ENCODE measurements around the gene R3HDM2.

R3HDM2 gene

DNA sequence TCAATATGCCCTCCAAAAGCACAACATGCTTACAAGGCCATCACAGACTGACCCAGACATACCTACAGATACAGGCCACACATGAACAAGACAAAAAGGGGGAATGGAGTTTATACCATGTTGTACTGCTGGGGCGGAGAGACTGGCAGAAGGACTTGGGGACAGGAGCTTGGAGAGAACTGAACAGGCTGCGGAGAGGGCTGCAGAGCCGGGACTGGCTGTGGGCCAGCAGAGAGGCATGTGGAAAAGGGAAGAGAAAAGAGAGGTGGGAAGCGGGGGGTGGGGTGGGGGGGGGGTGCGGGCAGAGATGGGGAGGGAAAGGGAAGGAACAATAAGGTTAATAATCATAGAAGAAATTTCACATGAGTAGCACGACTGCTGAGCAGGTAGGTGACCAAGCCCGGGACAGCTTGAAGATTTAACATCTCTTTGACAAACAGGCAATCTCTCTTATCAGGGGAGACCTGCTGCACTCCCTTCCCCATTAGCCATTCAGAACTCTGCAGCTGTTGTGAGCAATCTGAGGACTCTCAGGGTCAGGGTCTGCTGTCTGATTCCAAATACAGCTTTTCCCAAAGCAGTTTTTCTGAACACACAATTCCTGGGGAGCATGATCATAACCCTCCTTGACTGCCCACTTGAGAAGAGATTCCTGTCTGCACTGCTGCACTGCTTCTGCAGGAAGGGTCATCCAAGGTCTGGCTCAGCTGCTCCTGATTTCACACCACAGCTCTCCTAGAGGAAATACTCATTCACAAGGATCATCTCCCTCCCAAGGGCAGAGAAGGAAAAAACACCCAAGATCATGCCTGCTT lies 158.3 kb downstream of the R3HDM2 start:
- Mint-ChIP-seq H3K4me3 (no peak overlapping the region), H3K36me3 (ENCODE audit: low read depth) (peaks cover 99% of the 10 kb centered on the region), H3K27ac (peak overlapping the region; percentile 10), H3K4me1 (ENCODE audit: low read depth) (peaks cover 28% of the 10 kb centered on the region), H3K9me3 (no peaks in the 10 kb centered on the region), H3K27me3 (no peaks in the 10 kb centered on the region)
- intact Hi-C loops (cut with micrococcal nuclease): no loop called here

DNA sequence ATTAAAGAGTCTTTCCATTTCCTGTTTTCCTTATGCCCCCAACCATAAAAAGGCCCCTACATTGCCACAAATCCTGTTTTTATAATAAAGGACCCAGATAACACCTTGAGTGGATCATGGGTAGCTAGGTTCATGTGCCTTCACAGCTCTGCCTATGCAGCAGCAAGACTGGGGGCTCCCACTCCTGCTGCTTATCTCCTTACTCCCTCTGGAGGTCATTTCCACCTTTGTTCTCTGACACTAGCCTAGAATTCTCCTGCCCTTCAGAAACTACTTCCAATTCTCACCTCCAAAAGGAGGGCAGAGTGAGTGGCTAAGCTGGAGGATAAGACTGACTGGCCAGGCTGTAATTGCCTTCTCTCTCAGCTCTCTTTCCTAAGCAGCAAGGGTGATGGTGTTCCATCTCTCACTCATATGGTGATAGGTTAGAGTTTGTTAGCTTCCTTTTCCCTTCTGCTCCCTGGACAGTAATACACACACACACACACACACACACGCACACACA lies 159.8 kb downstream of the R3HDM2 start:
- Mint-ChIP-seq H3K27ac (no peak overlapping the region), H3K4me3 (no peak overlapping the region), H3K9me3 (no peaks in the 10 kb centered on the region), H3K36me3 (ENCODE audit: low read depth) (peaks cover 99% of the 10 kb centered on the region), H3K4me1 (ENCODE audit: low read depth) (peaks cover 28% of the 10 kb centered on the region), H3K27me3 (no peaks in the 10 kb centered on the region)
- intact Hi-C loops (cut with micrococcal nuclease): no loop called here

DNA sequence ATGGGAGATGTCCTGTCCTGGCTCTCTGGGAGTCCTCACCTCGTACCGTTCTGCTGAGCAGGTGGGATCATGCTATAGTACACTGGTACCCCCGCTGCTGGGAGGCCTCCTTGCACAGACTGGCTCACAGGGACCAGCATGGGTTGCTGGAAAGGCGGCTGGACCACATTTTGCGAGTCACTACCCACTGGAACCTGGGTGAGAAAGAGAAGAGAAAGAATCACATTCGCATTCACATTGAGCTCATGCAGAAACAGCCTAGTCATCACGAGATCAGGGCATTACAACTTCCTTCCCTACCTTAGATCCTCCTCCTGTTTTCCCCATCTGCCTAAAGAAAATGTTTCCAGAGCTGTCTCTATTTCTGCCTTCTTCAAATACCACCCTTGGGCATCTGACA lies 162.6 kb downstream of the R3HDM2 start:
- intact Hi-C loops (cut with micrococcal nuclease): no loop called here
- Mint-ChIP-seq H3K4me1 (ENCODE audit: low read depth) (peaks cover 28% of the 10 kb centered on the region), H3K27me3 (no peaks in the 10 kb centered on the region), H3K4me3 (no peak overlapping the region), H3K9me3 (no peaks in the 10 kb centered on the region), H3K36me3 (ENCODE audit: low read depth) (peaks cover 95% of the 10 kb centered on the region), H3K27ac (peak overlapping the region; percentile 53)

DNA sequence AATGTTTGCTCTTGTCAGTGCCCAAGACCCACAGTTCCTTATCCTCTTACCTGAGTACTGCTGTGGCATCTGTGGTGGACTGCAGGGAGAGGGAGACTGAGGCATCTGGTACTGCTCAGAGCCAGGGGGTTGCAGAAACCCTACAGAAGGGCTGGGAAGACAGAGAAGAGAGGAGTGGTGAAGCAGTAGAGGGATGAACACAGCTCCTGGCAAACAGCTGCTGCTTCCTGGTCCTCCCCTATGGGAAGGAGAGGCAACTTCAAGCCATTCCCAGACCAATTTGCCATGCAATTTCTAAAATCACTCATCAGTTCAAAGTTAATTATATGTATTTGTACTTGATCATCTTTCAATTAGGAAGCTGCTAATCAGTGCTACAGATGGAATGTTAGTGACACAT lies 164.2 kb downstream of the R3HDM2 start:
- H3K36me3 Mint-ChIP-seq (ENCODE audit: low read depth): peaks cover 96% of the 10 kb centered on the region
- intact Hi-C loops (cut with micrococcal nuclease): no loop called here

DNA sequence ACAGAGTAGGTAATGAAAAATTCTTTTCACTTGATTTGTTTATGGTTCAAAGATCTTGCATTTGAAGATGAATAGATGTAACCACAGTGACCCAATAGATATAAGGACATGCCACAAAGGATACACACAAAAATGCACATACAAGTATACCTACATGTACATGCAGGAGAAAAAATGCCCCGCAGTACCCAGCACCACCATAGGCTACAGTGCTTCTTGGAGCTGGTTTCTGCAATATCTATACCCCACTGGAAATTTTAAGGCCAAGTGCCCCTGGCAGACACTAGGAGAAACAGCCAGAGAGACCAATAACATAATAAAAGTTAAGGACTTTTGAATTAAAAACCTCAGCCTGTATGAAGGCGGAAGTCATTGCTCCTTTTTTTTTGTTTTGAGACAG lies 167.7 kb downstream of the R3HDM2 start:
- no peak overlapping the region for H3K4me3 Mint-ChIP-seq
- intact Hi-C loops (cut with micrococcal nuclease): loop anchor here (5.0 kb wide), 1 partner anchor 189 kb away; no protein-coding TSS in a partner anchor
- no peaks in the 10 kb centered on the region for H3K9me3 Mint-ChIP-seq
- H3K4me1 Mint-ChIP-seq (ENCODE audit: low read depth): peaks cover 2% of the 10 kb centered on the region
- no peaks in the 10 kb centered on the region for H3K27me3 Mint-ChIP-seq
- H3K27ac Mint-ChIP-seq: no peak overlapping the region
- H3K36me3 Mint-ChIP-seq (ENCODE audit: low read depth): peaks cover 96% of the 10 kb centered on the region

More for the DNA sequence above, 164.2 kb downstream of the R3HDM2 start:
- Mint-ChIP-seq H3K9me3 (no peaks in the 10 kb centered on the region), H3K4me1 (ENCODE audit: low read depth) (peaks cover 19% of the 10 kb centered on the region), H3K27ac (no peak overlapping the region), H3K27me3 (no peaks in the 10 kb centered on the region), H3K4me3 (no peak overlapping the region)

DNA sequence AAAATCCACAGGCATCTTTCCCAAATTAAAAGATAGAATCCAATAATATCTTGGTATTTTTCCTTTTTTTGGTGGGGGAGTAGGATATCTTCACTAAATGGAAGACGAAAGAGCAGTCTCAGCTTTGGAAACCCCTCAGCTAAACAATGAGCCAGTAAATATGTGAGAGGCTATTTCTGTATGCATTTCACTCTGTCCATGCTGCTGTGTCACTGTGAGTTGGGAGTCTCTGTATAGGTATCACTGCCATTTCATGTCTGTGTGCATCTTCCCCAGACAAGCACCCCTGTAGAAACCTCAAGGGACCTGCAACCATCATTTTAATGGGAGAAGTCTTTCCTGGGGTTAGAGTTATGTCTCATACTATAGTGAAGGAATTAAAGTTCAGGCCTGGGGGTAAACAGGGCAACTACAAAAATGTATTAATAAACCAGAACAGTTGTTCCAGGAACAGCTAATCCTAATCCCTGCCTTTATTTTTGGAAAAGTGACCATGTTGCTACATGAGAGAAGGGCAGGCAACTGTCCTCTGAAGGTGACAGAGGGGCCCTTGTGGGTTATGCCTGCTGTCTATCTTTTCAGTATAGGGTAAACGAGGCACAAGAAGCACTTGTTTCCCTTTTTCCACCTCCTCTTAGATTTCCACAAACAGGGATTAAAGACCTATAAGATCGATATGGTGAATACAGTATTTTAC lies 168.6 kb downstream of the R3HDM2 start:
- Mint-ChIP-seq H3K9me3 (no peaks in the 10 kb centered on the region), H3K4me1 (ENCODE audit: low read depth) (no peaks in the 10 kb centered on the region), H3K4me3 (no peak overlapping the region), H3K27me3 (no peaks in the 10 kb centered on the region), H3K27ac (no peak overlapping the region), H3K36me3 (ENCODE audit: low read depth) (peaks cover 96% of the 10 kb centered on the region)
- intact Hi-C loops (cut with micrococcal nuclease): loop anchor here (5.0 kb wide), 1 partner anchor 190 kb away; no protein-coding TSS in a partner anchor

DNA sequence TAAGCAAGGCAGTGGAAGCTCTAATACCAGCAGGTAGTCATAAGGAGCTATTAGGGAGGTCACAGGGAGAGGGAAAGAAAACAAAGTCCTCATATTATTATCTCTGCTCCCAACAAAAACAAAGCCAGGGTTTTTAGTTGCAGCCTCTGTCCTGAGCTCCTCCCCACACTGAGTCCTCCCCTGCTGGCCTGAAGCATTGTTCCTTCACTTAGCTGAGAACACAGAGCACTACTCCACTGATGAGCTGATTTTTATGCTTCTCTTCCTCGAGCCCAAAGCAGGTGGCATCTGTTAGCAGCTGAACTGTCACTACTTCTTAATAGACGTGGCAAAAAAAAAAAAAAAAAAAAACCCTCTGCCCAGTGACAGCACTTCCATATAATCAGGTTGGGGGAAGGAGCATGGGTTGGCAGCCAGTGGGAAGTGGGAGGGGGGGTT lies 169.4 kb downstream of the R3HDM2 start:
- Mint-ChIP-seq H3K27me3 (no peaks in the 10 kb centered on the region), H3K4me3 (no peak overlapping the region), H3K27ac (no peak overlapping the region), H3K36me3 (ENCODE audit: low read depth) (peaks cover 96% of the 10 kb centered on the region), H3K9me3 (no peaks in the 10 kb centered on the region), H3K4me1 (ENCODE audit: low read depth) (no peaks in the 10 kb centered on the region)
- intact Hi-C loops (cut with micrococcal nuclease): loop anchor here (5.0 kb wide), 1 partner anchor 191 kb away; no protein-coding TSS in a partner anchor

DNA sequence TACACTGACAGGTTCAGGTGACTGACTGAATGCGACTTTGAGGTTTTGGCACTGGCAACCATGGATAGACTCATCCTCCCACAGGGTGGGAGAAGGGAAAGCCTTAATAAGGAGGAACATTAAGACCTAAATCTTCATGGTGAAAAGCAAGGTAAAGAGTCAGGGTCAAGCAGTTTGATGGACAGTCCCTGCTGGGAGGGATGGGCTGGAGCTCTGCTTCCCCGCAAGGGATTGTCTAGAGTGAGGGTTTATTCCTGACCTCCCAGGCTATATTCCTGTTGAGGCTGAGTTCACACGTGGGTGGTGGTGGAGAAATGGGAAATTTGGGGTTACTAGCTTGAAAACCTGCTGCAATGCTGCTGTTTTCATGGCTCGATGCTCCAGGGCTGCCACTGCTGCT lies 170.5 kb downstream of the R3HDM2 start:
- H3K4me3 Mint-ChIP-seq: no peak overlapping the region
- no peaks in the 10 kb centered on the region for H3K27me3 Mint-ChIP-seq
- intact Hi-C loops (cut with micrococcal nuclease): loop anchor here (5.0 kb wide), 1 partner anchor 192 kb away; no protein-coding TSS in a partner anchor
- peaks cover 96% of the 10 kb centered on the region for H3K36me3 Mint-ChIP-seq (ENCODE audit: low read depth)
- H3K27ac Mint-ChIP-seq: no peak overlapping the region
- no peaks in the 10 kb centered on the region for H3K9me3 Mint-ChIP-seq
- H3K4me1 Mint-ChIP-seq (ENCODE audit: low read depth): no peaks in the 10 kb centered on the region

DNA sequence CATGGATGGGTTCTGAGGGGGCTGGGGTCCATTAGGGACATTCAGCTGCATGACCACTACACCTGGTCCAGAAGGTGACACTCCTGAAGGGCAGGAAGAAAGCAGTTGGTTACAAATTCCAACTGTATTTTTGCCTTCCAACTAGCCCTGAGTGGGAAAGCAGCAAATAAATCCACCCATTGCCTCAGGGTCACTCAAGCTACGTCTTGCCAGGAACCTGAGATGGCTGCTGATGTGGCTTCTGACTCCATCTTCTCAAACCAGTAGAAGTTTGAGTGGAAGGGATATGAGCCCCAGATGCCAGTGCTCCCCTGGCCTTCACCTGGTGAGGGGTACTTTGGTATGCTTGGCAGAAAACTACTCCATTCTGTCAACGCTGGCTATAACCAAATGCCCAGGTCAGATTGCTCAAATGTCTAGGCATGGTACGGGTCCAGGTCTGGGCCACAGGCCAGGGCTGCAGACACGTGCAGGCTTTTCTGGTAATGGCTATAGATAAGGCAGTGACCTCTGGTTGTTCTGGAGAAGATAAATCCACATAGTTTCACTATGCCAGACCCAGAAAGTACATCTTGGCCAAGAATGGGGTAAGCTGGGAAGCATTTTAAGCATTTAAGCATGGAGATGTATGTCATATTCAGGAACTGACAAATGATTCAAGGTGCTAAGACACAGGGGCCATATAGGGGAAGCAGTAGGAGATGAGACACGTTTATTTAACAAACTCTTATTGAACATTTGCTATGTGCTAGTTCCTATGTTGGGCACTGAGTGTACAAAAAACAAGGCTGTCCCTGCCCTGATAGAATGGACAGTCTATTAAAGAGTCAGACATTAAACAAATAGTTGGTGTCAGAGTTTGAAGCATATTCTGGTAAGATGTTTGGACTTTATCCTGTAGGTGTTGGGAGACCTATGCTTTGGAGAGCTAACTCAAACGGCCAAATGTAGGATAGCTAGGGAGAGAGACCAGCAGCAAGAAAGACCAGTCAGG lies 171.6 kb downstream of the R3HDM2 start:
- Mint-ChIP-seq H3K4me3 (no peak overlapping the region), H3K27me3 (no peaks in the 10 kb centered on the region), H3K4me1 (ENCODE audit: low read depth) (no peaks in the 10 kb centered on the region), H3K9me3 (no peaks in the 10 kb centered on the region), H3K36me3 (ENCODE audit: low read depth) (peaks cover 96% of the 10 kb centered on the region), H3K27ac (no peak overlapping the region)
- intact Hi-C loops (cut with micrococcal nuclease): no loop called here

DNA sequence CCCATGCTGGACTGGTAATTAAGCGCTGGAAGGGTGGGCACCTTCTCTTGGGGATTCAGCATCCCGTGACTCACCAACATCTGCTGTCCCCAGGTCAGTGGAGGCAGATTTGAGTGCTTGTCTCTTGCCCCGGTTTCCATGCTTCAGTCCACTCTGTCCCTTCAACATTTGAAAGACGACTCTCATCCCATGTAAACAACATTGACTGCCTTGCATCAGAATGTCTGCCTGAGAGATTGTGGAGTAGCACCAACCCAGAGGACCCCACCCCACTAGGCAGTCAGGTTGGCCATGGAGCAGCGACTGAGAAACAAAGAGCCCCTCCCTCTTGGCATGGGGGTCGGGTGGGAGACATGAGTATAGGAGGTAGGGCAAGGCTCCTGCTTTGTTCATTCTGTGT lies 174.9 kb downstream of the R3HDM2 start:
- no peak overlapping the region for H3K4me3 Mint-ChIP-seq

DNA sequence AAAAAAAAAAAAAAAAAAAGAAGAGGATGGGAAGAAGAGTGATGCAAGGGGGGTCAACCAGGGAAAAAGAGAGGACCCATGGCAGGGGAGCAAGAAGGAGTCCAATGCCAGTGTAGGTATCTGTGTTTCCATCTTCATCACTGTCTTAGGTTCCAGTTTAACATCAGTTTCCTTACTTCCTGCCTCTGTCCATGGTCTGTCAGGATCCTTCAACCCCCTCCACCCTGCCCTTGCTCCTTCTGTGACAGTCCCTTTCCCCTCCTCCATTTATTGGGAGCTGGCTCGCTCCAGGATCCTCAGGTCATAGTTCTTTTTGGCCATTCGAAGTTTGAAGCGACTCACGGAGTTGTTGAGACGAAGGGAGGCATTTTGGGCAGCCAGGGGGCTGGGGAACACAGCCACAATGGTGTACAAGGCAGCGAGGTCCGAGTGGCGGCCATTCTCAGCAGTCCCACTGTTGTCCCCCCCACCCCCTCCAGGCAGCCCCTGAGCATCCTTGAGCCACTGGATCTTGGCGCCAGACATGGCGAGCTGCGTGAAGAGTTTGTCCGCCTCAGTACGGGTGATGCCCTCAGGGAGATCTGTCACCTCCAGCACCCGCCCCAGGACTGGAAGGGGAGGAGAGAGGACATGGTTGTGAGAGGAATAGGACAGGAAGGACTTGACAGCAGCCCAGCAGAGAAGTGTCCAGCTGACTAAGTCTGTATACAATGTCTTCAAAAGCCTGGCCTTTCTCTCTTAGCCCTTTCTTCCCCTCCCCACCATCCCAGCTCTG lies 176.2 kb downstream of the R3HDM2 start:
- Mint-ChIP-seq H3K27ac (peak overlapping the region; percentile 52), H3K36me3 (ENCODE audit: low read depth) (peaks cover 67% of the 10 kb centered on the region), H3K27me3 (no peaks in the 10 kb centered on the region), H3K4me3 (no peak overlapping the region), H3K9me3 (no peaks in the 10 kb centered on the region), H3K4me1 (ENCODE audit: low read depth) (peaks cover under 1% of the 10 kb centered on the region)
- intact Hi-C loops (cut with micrococcal nuclease): no loop called here

More for the DNA sequence above, 174.9 kb downstream of the R3HDM2 start:
- H3K27me3 Mint-ChIP-seq: no peaks in the 10 kb centered on the region
- H3K36me3 Mint-ChIP-seq (ENCODE audit: low read depth): peaks cover 79% of the 10 kb centered on the region
- no peaks in the 10 kb centered on the region for H3K9me3 Mint-ChIP-seq
- intact Hi-C loops (cut with micrococcal nuclease): no loop called here
- H3K27ac Mint-ChIP-seq: no peak overlapping the region
- H3K4me1 Mint-ChIP-seq (ENCODE audit: low read depth): no peaks in the 10 kb centered on the region

DNA sequence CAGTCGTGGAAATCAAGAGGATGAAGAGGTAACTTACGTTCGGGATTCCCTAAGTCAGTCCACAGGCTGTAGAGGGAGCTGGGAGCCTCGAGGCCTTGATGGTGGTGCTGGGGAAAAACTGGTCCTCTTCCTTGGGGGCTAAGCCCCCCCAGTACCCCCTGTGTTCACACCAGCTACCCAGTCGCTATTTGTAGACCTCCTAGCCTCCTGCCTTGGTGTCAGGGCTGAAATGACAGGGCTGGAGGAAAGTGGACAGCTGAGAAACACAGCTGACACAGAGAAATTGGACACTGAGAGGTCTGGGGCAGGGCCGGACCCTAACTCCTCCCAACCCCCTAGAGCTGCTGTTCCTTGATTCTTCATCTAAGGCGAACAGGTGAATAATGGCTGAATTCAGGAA lies 179.9 kb downstream of the R3HDM2 start, which contains the start of gene STAC3:
STAC3 (minus strand) TSS at position 232 of the 400 bp plus-strand sequence. CDS start 1,551 bp downstream, outside the sequence.
- Mint-ChIP-seq H3K27me3 (no peaks in the 10 kb centered on the region), H3K4me1 (ENCODE audit: low read depth) (peaks cover 25% of the 10 kb centered on the region)
- intact Hi-C loops (cut with micrococcal nuclease): no loop called here

More for the DNA sequence above, 179.9 kb downstream of the R3HDM2 start, which contains the start of gene STAC3:
- no peak within 1 kb of the TSS for H3K27ac Mint-ChIP-seq
- H3K9me3 Mint-ChIP-seq: no peaks in the 10 kb centered on the region
- no peak within 1 kb of the TSS for H3K4me3 Mint-ChIP-seq
- peaks cover 52% of the 10 kb centered on the region for H3K36me3 Mint-ChIP-seq (ENCODE audit: low read depth)
